ENCODE data around the gene NUDT9.
"Not testable (repeated sequence)": the region's sequence is repeated elsewhere in the genome, so short reads cannot be mapped to it uniquely, and the experiment has no call there.

NUDT9 gene

GRCh38 chr4:87476934-87477333 lies 54.6 kb downstream of the NUDT9 start:
- Histone ChIP-seq H3K9me3 (ENCODE audit: control insufficient read depth, insufficient read depth, low read length) (no peaks in the 10 kb centered on the region), H3K4me1 (ENCODE audit: control insufficient read depth, insufficient read depth, low read length) (peaks cover 12% of the 10 kb centered on the region), H3K9ac (ENCODE audit: low read depth, low read length) (no peak overlapping the region), H3K27me3 (ENCODE audit: control insufficient read depth, insufficient read depth, low read length) (no peaks in the 10 kb centered on the region), H3K36me3 (ENCODE audit: control insufficient read depth, insufficient read depth, low read length) (no peaks in the 10 kb centered on the region), H3K4me3 (ENCODE audit: low read depth, low read length) (no peak overlapping the region)

- Histone ChIP-seq H3K4me1 (ENCODE audit: control insufficient read depth, insufficient read depth, low read length) (peaks cover 12% of the 10 kb centered on the region), H3K9me3 (ENCODE audit: control insufficient read depth, insufficient read depth, low read length) (no peaks in the 10 kb centered on the region), H3K9ac (ENCODE audit: low read depth, low read length) (no peak overlapping the region), H3K4me3 (ENCODE audit: low read depth, low read length) (no peak overlapping the region), H3K36me3 (ENCODE audit: control insufficient read depth, insufficient read depth, low read length) (no peaks in the 10 kb centered on the region), H3K27me3 (ENCODE audit: control insufficient read depth, insufficient read depth, low read length) (no peaks in the 10 kb centered on the region)
These were observed 56.4 kb downstream of the NUDT9 start for GRCh38 chr4:87478732-87479250.

- peaks cover 12% of the 10 kb centered on the region for H3K4me1 ChIP-seq (ENCODE audit: control insufficient read depth, insufficient read depth, low read length)
- H3K27me3 ChIP-seq (ENCODE audit: control insufficient read depth, insufficient read depth, low read length): no peaks in the 10 kb centered on the region
- H3K9me3 ChIP-seq (ENCODE audit: control insufficient read depth, insufficient read depth, low read length): no peaks in the 10 kb centered on the region
- no peak overlapping the region for H3K9ac ChIP-seq (ENCODE audit: low read depth, low read length)
- no peaks in the 10 kb centered on the region for H3K36me3 ChIP-seq (ENCODE audit: control insufficient read depth, insufficient read depth, low read length)
- H3K4me3 ChIP-seq (ENCODE audit: low read depth, low read length): no peak overlapping the region
These were observed 59.0 kb downstream of the NUDT9 start for GRCh38 chr4:87481377-87481776.

- not testable (repeated sequence) for H3K4me1 ChIP-seq (ENCODE audit: control insufficient read depth, insufficient read depth, low read length); H3K27me3 ChIP-seq (ENCODE audit: control insufficient read depth, insufficient read depth, low read length); H3K4me3 ChIP-seq (ENCODE audit: low read depth, low read length); H3K36me3 ChIP-seq (ENCODE audit: control insufficient read depth, insufficient read depth, low read length); H3K9ac ChIP-seq (ENCODE audit: low read depth, low read length); H3K9me3 ChIP-seq (ENCODE audit: control insufficient read depth, insufficient read depth, low read length)
These were observed 60.9 kb downstream of the NUDT9 start for GRCh38 chr4:87483247-87483646.

- H3K9ac ChIP-seq (ENCODE audit: low read depth, low read length); H3K4me3 ChIP-seq (ENCODE audit: low read depth, low read length); H3K27me3 ChIP-seq (ENCODE audit: control insufficient read depth, insufficient read depth, low read length); H3K36me3 ChIP-seq (ENCODE audit: control insufficient read depth, insufficient read depth, low read length); H3K9me3 ChIP-seq (ENCODE audit: control insufficient read depth, insufficient read depth, low read length): not testable (repeated sequence)
- H3K4me1 ChIP-seq (ENCODE audit: control insufficient read depth, insufficient read depth, low read length): peaks cover 12% of the 10 kb centered on the region
These were observed 66.3 kb downstream of the NUDT9 start for GRCh38 chr4:87488666-87489065.

- Histone ChIP-seq H3K9ac (ENCODE audit: low read depth, low read length) (no peak overlapping the region), H3K4me1 (ENCODE audit: control insufficient read depth, insufficient read depth, low read length) (peaks cover 12% of the 10 kb centered on the region), H3K27me3 (ENCODE audit: control insufficient read depth, insufficient read depth, low read length) (no peaks in the 10 kb centered on the region), H3K9me3 (ENCODE audit: control insufficient read depth, insufficient read depth, low read length) (no peaks in the 10 kb centered on the region), H3K36me3 (ENCODE audit: control insufficient read depth, insufficient read depth, low read length) (no peaks in the 10 kb centered on the region), H3K4me3 (ENCODE audit: low read depth, low read length) (no peak overlapping the region)
These were observed 67.3 kb downstream of the NUDT9 start for GRCh38 chr4:87489678-87490077.

GRCh38 chr4:87490664-87491369 lies 68.4 kb downstream of the NUDT9 start:
- Histone ChIP-seq H3K36me3 (ENCODE audit: control insufficient read depth, insufficient read depth, low read length) (no peaks in the 10 kb centered on the region), H3K9ac (ENCODE audit: low read depth, low read length) (no peak overlapping the region), H3K27me3 (ENCODE audit: control insufficient read depth, insufficient read depth, low read length) (no peaks in the 10 kb centered on the region), H3K9me3 (ENCODE audit: control insufficient read depth, insufficient read depth, low read length) (no peaks in the 10 kb centered on the region), H3K4me1 (ENCODE audit: control insufficient read depth, insufficient read depth, low read length) (peaks cover 12% of the 10 kb centered on the region), H3K4me3 (ENCODE audit: low read depth, low read length) (no peak overlapping the region)

- Histone ChIP-seq H3K9me3 (ENCODE audit: control insufficient read depth, insufficient read depth, low read length) (no peaks in the 10 kb centered on the region), H3K4me1 (ENCODE audit: control insufficient read depth, insufficient read depth, low read length) (peaks cover 12% of the 10 kb centered on the region), H3K36me3 (ENCODE audit: control insufficient read depth, insufficient read depth, low read length) (no peaks in the 10 kb centered on the region), H3K9ac (ENCODE audit: low read depth, low read length) (no peak overlapping the region), H3K4me3 (ENCODE audit: low read depth, low read length) (no peak overlapping the region), H3K27me3 (ENCODE audit: control insufficient read depth, insufficient read depth, low read length) (no peaks in the 10 kb centered on the region)
These were observed 69.1 kb downstream of the NUDT9 start for GRCh38 chr4:87491436-87491835.

GRCh38 chr4:87491851-87492250 lies 69.5 kb downstream of the NUDT9 start:
- H3K4me1 ChIP-seq (ENCODE audit: control insufficient read depth, insufficient read depth, low read length): peaks cover 12% of the 10 kb centered on the region
- H3K36me3 ChIP-seq (ENCODE audit: control insufficient read depth, insufficient read depth, low read length); H3K4me3 ChIP-seq (ENCODE audit: low read depth, low read length); H3K27me3 ChIP-seq (ENCODE audit: control insufficient read depth, insufficient read depth, low read length); H3K9ac ChIP-seq (ENCODE audit: low read depth, low read length); H3K9me3 ChIP-seq (ENCODE audit: control insufficient read depth, insufficient read depth, low read length): not testable (repeated sequence)

- H3K27me3 ChIP-seq (ENCODE audit: control insufficient read depth, insufficient read depth, low read length): no peaks in the 10 kb centered on the region
- no peak overlapping the region for H3K4me3 ChIP-seq (ENCODE audit: low read depth, low read length)
- no peaks in the 10 kb centered on the region for H3K36me3 ChIP-seq (ENCODE audit: control insufficient read depth, insufficient read depth, low read length)
- H3K9ac ChIP-seq (ENCODE audit: low read depth, low read length): no peak overlapping the region
- peaks cover 12% of the 10 kb centered on the region for H3K4me1 ChIP-seq (ENCODE audit: control insufficient read depth, insufficient read depth, low read length)
- no peaks in the 10 kb centered on the region for H3K9me3 ChIP-seq (ENCODE audit: control insufficient read depth, insufficient read depth, low read length)
These were observed 70.7 kb downstream of the NUDT9 start for GRCh38 chr4:87493115-87493514.

GRCh38 chr4:87497159-87497558 lies 74.8 kb downstream of the NUDT9 start:
- Histone ChIP-seq H3K27me3 (ENCODE audit: control insufficient read depth, insufficient read depth, low read length) (no peaks in the 10 kb centered on the region), H3K4me1 (ENCODE audit: control insufficient read depth, insufficient read depth, low read length) (no peaks in the 10 kb centered on the region), H3K4me3 (ENCODE audit: low read depth, low read length) (no peak overlapping the region), H3K36me3 (ENCODE audit: control insufficient read depth, insufficient read depth, low read length) (no peaks in the 10 kb centered on the region), H3K9ac (ENCODE audit: low read depth, low read length) (no peak overlapping the region), H3K9me3 (ENCODE audit: control insufficient read depth, insufficient read depth, low read length) (no peaks in the 10 kb centered on the region)

GRCh38 chr4:87497578-87497977 lies 75.2 kb downstream of the NUDT9 start:
- Histone ChIP-seq H3K9me3 (ENCODE audit: control insufficient read depth, insufficient read depth, low read length) (no peaks in the 10 kb centered on the region), H3K9ac (ENCODE audit: low read depth, low read length) (no peak overlapping the region), H3K36me3 (ENCODE audit: control insufficient read depth, insufficient read depth, low read length) (no peaks in the 10 kb centered on the region)

More at GRCh38 chr4:87497578-87497977, 75.2 kb downstream of the NUDT9 start:
- no peaks in the 10 kb centered on the region for H3K27me3 ChIP-seq (ENCODE audit: control insufficient read depth, insufficient read depth, low read length)
- no peak overlapping the region for H3K4me3 ChIP-seq (ENCODE audit: low read depth, low read length)
- H3K4me1 ChIP-seq (ENCODE audit: control insufficient read depth, insufficient read depth, low read length): no peaks in the 10 kb centered on the region
